Left ventricle myocardium inferior (tissue), 1 donor: ENCODE results near the gene IGLON5. TPM values are rescaled to one million over a fixed set of nuclear protein-coding genes. Genes with fewer than 3 reads are reported as not detected.

Experiments
- DNase-seq: peaks from one replicate; pipeline ENCODE4 v3.0.0-alpha.2; 2020
- H3K27ac ChIP-seq: fragments of 200-600 bp; replicated peaks from 2 replicates; pipeline ENCODE4 v1.8.0; 2021
- H3K27me3 ChIP-seq: fragments of 200-600 bp; 2 replicates; pipeline ENCODE4 v1.8.0; 2021; ENCODE audit warnings: low read depth
- H3K36me3 ChIP-seq: fragments of 200-600 bp; 2 replicates; pipeline ENCODE4 v1.8.0; 2021
- H3K4me1 ChIP-seq: fragments of 200-600 bp; 2 replicates; pipeline ENCODE4 v1.8.0; 2021
- H3K4me3 ChIP-seq: fragments of 200-600 bp; 2 replicates; pipeline ENCODE4 v1.8.0; 2021; ENCODE audit warnings: mild to moderate bottlenecking, moderate library complexity
- H3K9me3 ChIP-seq: fragments of 200-600 bp; replicated peaks from 2 replicates; pipeline ENCODE4 v1.8.0; 2021
- intact Hi-C: fragments of 100-400 bp; cut with micrococcal nuclease; formaldehyde crosslinking; loops from one replicate; pipeline ENCODE4 v1.11.0; 2022
- total RNA-seq: library from RNA; stranded (reverse); fragmentation: NEBNext Ultra II Directional; extraction: Animal tissue kit (Norgen Biotek cat#: 25700); gene quantifications from one replicate; pipeline ENCODE4 v1.2.1, GENCODE V29; 2021
- TF ChIP-seq, protein P1 (sequence below): fragments of 200-600 bp; IDR thresholded peaks from 2 replicates; pipeline ENCODE4 v1.8.0; 2021; ENCODE audit warnings: antibody characterized with exemption, mild to moderate bottlenecking, borderline replicate concordance
- donor health status: DM: no; HTN: yes; CAD: no; lungs with severe emphysema.

IGLON5 gene
- total RNA-seq, 1 donor from 2014 or later: not detected

DNA sequence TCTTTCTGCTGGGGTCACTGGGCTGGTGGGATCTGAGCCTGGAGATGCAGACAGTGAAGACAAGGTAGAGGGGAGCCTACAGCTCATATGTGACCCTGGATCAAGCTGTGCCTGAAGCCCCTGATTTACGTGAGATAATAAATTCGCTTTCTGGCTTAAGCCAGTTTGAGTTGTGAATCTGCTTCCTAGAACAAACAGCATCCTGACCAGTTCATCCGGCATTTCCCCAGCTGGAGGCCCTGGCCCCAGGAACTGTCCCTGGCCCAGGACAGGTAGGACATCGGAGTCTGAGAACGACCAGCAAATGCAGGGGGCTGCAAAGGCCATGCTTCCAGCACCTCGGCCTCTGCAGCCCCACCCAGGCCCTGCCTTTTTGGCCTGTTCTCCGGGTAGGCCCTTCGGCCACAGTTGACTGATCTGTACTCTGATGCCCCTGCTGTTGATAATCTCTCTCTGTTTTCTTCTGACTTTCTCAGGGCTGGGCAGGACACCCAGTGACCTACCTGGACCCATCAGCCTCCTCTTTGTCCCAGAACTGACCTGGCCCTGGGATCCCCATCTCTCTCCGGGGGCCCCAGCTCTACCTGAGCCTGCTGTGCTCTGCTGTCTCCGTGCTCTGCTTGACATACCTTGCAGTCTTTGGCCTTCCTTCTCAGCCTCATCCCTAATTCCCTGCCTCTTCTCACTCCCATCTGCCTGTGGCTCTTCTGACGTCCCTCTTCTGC lies 40.0 kb downstream of the IGLON5 start:
- peaks cover 63% of the 10 kb centered on the region for H3K36me3 ChIP-seq
- no peak overlapping the region for H3K4me3 ChIP-seq
- H3K27ac ChIP-seq: no peak overlapping the region
- TF ChIP-seq, protein P1, sequence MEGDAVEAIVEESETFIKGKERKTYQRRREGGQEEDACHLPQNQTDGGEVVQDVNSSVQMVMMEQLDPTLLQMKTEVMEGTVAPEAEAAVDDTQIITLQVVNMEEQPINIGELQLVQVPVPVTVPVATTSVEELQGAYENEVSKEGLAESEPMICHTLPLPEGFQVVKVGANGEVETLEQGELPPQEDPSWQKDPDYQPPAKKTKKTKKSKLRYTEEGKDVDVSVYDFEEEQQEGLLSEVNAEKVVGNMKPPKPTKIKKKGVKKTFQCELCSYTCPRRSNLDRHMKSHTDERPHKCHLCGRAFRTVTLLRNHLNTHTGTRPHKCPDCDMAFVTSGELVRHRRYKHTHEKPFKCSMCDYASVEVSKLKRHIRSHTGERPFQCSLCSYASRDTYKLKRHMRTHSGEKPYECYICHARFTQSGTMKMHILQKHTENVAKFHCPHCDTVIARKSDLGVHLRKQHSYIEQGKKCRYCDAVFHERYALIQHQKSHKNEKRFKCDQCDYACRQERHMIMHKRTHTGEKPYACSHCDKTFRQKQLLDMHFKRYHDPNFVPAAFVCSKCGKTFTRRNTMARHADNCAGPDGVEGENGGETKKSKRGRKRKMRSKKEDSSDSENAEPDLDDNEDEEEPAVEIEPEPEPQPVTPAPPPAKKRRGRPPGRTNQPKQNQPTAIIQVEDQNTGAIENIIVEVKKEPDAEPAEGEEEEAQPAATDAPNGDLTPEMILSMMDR: no peak
- H3K27me3 ChIP-seq: no peaks in the 10 kb centered on the region
- no peaks in the 10 kb centered on the region for H3K9me3 ChIP-seq
- intact Hi-C loops: no loop called here
- H3K4me1 ChIP-seq: peaks cover 11% of the 10 kb centered on the region
- DNase-seq: no peak

DNA sequence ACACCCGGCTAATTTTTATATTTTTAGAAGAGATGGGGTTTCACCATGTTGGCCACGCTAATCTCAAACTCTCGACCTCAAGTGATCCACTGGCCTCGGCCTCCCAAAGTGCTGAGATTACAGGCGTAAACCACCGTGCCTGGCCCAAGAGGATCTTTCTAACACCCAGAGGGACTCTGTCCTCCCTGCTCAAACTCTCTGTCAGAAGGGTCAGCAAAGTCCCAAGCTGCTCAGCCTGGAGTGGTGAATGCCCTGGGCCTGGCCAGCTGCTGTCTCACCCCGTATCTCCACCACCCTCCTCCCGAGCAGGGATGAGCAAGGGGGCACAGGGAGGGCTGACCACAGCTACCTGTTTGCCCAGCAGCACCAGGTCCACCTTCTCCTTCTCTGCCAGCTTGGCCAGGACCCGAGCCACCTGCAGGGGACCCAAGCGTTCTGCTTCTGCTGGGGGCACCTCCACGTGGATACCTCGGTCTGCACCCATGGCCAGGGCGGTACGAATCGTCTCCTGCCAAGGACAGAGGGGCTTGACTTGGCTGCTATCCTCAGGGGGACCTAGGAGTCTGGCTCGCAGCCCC lies 41.4 kb downstream of the IGLON5 start:
- H3K27ac ChIP-seq: no peak overlapping the region
- H3K4me1 ChIP-seq: peaks cover 11% of the 10 kb centered on the region
- TF ChIP-seq, protein P1: no peak
- no peak for DNase-seq
- H3K9me3 ChIP-seq: no peaks in the 10 kb centered on the region
- intact Hi-C loops: no loop called here
- H3K4me3 ChIP-seq: no peak overlapping the region
- peaks cover 49% of the 10 kb centered on the region for H3K36me3 ChIP-seq
- no peaks in the 10 kb centered on the region for H3K27me3 ChIP-seq

DNA sequence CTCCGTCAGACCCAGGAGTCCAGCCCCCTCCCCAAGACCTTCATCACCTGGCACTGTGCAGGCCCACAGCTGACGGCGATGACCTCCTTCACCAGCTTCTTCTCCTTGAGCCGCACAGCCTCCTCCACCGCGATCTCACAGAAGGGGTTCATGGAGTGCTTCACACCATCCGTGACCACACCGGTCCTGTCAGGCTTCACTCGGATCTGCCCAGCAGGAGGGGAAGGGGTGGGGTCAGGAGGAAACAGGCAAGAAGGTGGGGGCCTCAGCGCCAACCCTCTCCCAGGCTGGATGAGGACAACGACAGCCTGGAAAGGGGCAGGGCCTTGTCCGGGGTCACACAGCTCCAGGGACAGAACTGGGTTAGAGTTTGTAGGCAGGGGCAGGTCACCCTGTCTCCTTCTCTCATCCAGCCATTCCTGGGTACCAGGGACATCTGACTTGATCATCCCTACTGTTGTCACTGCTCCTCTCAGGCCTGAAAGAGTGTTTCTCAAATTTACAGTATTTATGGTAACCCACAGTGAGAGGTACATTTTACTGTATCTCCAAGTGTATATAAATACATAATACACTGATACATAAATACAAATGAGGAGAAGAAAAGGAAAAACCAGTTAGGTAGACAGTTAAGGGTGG lies 42.8 kb downstream of the IGLON5 start:
- DNase-seq: no peak
- Histone ChIP-seq H3K27me3 (no peaks in the 10 kb centered on the region), H3K36me3 (peaks cover 38% of the 10 kb centered on the region)

DNA sequence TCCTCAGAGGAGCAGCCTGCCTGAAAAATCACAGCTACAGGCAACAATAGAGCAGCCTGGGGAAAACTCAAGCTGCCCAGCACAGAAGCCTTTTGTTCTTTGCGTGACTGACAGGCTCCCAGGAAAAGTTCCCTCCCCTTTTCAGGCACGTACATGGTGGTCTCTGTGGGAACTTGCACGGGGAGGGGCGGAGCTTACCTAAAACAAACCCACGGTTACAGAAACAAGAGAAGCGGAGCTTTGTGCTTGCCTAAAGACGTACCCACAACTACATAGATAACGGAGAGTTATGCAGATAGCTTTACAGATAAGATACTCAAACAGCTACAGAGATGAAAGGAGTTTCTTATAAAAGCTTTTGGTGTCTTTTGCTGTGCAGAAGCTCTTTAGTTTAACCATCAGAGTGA lies 43.3 kb downstream of the IGLON5 start:
- intact Hi-C loops: no loop called here
- DNase-seq: no peak
- TF ChIP-seq, protein P1: no peak
- Histone ChIP-seq H3K4me3 (no peak overlapping the region), H3K9me3 (no peaks in the 10 kb centered on the region), H3K4me1 (peaks cover 11% of the 10 kb centered on the region), H3K36me3 (peaks cover 33% of the 10 kb centered on the region), H3K27ac (no peak overlapping the region), H3K27me3 (no peaks in the 10 kb centered on the region)

More for the DNA sequence above, 42.8 kb downstream of the IGLON5 start:
- no peak overlapping the region for H3K27ac ChIP-seq
- H3K9me3 ChIP-seq: no peaks in the 10 kb centered on the region
- peaks cover 11% of the 10 kb centered on the region for H3K4me1 ChIP-seq
- intact Hi-C loops: no loop called here
- TF ChIP-seq, protein P1: no peak
- H3K4me3 ChIP-seq: no peak overlapping the region

DNA sequence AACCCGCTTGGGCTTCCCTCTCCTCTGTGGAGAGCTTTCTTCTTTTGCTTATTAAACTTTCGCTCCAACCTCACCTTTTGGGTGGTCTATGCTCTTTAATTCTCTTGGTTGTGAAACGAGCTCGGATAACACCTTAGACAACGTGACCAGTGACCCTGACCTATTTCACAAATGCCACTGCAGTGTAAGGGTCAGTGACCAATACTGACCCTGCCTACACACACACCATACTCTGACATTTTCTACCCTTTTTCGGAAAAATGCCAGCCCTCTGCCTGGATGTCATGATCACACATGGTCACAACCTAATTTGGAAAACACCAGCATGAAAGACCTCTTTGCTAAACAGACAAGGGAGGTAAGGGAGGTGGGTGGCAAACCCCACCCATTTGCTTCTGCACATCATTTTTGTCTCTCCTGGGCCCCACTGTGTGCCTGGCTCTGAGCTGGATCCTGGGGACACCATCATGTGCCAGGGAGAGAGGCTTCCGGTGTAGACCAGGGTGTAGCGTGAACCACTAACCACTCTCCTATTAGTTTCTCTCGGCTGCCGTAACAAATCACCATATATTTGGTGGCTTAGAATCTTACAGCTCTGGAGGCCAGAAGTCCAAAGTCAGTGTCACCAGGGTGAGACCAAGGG lies 44.8 kb downstream of the IGLON5 start:
- intact Hi-C loops: no loop called here
- Histone ChIP-seq H3K4me1 (peaks cover 11% of the 10 kb centered on the region), H3K36me3 (peaks cover 18% of the 10 kb centered on the region), H3K9me3 (no peaks in the 10 kb centered on the region), H3K27me3 (no peaks in the 10 kb centered on the region), H3K27ac (no peak overlapping the region), H3K4me3 (no peak overlapping the region)
- TF ChIP-seq, protein P1: no peak
- DNase-seq: no peak
